ENCODE measurements around the gene MYO10.

- no peak for TF ChIP-seq CTCF (conservative IDR thresholded peaks at IDR 0.05)
- no peak for TF ChIP-seq ZFX (IDR thresholded peaks at IDR 0.05)
These were observed 27.7 kb upstream of the MYO10 start for GRCh38 chr5:16963821-16964220.

Data from C4-2B (cell line).